Stimulated activated CD4-positive, alpha-beta T cell treated with anti-CD3 and anti-CD28 coated beads, Interleukin-1b, Interleukin-23, amount 100 ng/mL, for 48 hours (primary cell): ENCODE data around the gene ARL2BP.
"Not testable (repeated sequence)": the region's sequence is repeated elsewhere in the genome, so short reads cannot be mapped to it uniquely, and the experiment has no call there.

Source experiments
- DNase-seq: peaks from one replicate; pipeline ENCODE4 v3.0.0-alpha.2; 2020

Gene ARL2BP

DNA sequence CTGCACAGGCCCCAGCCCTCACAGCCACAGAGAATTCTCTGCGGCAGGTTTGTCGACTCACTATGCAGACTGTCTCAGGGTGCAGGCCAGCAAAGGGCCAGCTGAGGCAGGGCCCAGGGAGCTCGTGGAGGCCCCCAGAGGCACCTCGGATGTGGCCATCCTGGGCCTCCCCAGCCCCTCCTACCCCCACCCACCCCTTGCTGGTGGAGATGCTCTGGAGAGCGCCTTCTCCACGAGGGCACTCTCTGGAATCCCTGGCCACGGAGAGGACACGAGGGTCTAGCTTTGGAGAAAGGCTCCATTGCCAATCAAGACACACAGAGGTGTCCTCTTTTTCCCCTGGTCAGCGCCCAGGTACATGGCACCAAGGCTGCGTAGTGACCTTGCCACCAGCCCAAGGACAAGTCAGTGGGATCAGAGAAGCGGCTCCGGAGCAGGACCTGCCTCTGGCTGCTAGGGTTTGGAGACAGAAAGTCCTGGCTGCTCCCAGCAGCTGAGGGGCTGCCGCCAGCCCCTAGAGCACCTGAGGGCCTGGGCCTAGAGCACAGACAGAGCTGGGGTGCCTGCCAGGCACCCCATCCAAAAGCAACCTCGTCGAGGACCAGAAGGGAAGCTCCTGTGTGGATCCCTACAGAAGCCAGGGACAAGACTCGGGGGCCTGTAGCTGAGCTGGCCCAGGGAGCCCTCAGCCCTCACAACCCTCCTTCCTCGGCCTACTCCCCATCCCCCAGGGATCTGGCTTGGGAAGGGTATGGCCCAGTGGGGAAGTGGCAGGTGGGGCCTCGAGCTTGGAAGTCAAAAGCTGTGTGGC is 18.7 kb downstream of the ARL2BP start:
- DNase-seq, result no peak

DNA sequence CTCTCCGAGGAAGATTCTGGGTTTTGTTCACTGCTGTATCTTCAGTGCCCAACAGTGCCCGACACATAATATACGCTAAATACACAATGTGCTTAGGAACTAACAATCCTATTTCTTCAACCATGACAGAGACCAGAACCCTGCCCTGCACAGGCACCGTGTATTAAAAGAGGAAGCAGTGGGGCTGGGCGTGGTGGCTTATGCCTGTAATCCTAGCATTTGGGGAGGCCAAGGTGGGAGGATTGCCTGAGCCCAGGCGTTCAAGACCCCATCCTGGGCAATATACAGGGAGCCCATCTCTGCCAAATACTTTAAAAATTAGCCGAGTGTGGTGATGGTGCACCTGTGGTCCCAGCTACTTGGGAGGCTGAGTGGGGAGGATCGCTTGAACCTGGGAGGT is 19.3 kb downstream of the ARL2BP start:
- no peak for DNase-seq

DNA sequence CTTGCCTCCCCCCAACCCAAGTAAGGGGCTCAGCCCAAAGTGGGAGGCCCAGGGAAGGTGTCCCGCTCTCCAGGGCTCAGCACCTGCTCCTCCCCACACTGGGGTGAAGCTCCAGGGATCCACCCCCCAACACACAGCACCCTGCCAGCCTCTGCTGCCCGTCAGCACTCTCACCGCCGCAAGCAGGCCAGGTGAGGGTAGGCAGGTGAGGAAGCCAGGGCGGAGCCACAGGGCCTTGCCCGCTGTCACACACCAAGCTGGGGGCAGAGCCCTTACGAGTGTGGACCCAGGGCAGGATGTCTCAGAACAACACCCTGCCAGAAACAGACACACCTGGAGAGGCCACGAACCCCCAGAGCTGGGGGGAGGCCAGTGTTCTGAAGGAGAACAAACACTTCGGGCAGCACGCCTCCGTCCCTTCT is 19.9 kb downstream of the ARL2BP start:
- no peak for DNase-seq

DNA sequence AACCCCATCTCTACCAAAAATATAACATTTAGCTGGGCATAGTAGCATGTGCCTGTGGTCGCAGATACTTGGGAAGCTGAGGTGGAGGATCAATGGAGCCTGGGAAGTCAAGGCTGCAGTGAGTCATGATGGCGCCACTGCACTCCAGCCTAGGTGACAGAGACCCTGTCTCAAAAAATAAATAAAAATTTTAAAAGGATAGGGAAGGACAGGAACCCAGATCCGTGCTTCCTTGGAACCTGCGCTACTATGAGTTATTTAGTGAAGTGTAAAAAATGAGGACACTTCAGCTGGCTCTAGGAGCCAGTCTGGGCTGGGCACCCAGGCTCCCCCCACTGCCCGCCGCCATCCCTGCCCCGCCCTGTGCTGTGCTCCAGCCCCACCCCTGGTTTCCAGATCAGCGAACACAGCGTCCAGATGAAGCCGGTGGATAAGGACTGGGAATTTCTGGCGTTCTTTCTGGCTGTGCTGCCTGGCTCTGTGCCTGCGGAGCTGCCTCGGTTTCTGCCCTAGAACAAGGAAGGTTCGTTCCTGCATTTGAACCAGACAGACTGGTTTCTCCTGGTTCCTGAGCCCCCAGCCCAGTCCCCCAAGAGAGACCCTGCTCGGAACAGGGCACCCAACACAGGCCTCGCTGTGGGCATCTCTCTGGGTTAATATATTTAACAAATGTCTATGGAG is 20.9 kb downstream of the ARL2BP start:
- DNase-seq, result no peak

DNA sequence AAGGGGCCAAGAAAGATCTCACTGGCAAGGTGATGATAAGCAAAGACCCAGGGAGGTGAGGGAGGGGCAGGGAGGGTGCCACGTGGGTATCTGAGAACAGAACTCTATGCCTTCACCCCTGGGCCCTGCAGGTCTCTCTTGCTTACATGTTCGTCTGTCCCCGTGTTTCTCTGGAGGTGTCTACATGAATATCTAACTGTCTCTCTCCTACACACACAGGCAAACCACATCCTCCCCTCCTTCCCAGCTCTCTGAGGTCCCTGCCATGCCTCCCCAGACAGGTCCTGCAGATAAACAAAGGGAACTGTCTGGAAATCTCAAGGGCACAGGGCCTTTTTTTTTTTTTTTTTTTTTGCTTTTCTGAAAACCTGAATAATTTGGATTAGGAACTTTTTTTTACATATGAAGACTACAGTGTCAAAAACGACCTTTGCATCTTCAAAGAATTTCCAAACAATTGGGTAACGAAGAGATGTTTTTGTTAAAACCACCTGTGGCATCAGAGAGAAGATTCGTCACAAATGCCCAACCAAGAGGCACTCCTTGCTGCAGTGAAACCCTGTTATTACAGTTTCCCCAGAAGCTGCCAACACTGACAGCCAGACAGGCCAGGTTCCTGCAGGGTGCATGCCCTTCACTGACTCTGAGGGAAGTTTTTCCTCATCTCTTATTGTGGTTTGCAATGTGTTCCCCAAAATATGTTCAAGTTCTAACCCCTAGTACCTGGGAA is 21.6 kb downstream of the ARL2BP start:
- DNase-seq, result no peak

DNA sequence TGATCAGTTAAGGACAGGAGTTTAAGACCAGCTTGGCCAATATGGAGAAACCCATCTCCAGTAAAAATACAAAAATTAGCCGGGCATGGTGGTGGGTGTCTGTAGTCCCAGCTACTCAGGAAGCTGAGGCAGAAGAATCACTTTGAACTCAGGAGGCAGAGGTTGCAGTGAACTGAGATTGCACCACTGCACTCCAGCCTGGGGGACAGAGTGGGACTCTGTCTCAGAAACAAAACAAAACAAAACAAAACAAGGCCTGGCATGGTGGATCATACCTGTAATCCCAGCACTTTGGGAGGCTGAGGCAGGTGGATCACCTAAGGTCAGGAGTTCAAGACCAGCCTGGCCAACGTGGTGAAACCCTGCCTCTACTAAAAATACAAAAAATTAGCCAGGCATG is 22.3 kb downstream of the ARL2BP start:
- DNase-seq, result not testable (repeated sequence)

DNA sequence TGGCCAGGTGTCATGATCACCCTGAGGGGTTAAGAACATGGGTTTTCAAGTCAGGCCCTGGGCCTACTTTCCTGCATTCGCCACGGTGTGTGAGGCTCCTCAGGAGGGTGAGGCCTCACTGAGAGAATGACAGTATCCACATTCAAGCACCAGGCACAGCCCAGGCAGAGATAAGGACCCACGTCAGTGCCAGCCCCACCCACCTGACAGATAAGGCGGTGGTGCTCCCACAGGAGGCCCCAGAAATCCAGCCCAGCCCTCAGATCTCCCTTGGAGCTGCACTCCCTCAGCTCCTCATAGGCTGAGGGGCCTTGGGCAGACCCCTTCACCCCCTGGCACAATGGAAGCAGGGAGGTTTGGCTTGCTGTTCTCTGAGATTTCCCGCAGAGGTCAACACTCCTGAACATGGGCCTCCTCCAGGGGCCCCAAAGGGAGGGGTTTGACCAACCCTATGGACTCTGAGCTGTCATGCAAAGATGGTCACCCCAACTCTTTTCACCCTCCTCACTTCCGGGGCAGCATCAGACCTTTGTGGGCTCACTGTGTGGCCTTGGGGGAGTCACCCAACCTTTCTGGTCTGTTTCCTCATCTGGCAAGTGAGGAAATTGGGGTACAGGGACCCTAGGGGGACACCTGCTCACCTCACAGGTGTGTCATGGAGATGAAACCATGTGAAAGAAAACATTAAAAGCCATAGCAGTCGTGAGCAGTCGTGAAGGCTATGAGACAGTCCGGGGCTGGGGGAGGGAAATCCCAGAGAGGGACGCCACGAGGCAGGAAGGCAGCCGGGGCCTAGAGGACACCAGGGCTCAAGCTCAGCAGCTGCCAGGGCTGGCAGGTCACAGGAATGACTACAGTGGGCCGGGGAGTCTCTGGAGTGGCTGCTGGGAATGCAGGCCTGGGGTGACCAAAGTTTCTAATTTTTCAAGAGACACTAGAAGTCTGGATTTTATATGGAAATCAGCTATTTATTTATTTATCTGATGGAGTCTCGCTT is 24.0 kb downstream of the ARL2BP start:
- DNase-seq, result no peak

DNA sequence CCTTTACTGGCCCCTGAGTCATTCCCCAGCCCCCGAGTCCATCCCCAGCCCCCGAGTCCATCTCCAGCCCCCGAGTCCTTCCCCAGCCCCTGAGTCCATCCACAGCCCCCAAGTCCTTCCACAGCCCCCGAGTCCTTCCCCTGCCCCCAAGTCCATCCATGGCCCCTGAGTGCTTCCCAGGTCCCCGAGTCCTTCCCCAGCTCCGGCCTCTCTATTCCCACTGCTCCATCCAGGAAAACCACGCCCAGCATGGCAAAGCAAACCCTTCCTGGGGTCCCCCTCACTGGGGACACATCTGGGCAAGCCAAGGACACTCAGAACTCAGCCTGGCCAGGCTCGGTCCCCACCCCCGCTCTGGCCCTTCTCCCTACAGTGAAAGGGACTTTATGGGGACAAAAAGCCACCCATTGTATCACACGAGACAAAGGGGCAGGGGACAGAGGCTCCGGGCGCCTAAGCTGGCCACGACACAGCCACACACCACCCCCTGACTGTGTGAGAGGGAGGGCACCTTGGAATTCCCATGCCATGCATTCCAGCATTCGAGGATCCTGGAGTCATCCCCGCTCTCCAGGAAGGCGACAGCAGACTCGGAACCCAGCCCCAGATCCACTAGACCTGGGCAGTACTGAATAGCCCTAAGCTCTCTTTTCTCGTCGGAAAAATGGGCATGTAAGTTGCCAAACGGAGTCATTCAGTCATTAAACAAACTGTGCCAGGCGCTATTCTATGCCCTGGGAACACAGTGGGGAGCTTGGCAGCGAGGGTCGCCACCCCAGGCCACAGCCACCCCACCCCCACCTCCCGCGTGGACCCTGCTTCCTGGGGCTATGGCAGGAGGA is 25.4 kb downstream of the ARL2BP start:
- no peak for DNase-seq

DNA sequence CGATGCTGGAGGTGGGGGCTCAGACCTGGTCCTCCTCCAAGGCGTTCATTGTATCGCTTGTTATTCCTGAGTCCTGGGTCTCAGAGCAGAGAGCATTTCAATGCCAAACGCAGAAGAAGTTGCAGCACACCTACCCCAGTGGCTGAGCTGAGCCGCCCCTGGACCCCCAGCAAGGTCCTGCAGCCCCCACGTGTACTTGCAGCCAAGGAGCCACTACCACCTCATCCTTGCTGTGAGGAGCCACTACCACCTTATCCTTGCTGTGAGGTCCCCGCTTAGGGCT is 25.9 kb downstream of the ARL2BP start:
- DNase-seq, result no peak

DNA sequence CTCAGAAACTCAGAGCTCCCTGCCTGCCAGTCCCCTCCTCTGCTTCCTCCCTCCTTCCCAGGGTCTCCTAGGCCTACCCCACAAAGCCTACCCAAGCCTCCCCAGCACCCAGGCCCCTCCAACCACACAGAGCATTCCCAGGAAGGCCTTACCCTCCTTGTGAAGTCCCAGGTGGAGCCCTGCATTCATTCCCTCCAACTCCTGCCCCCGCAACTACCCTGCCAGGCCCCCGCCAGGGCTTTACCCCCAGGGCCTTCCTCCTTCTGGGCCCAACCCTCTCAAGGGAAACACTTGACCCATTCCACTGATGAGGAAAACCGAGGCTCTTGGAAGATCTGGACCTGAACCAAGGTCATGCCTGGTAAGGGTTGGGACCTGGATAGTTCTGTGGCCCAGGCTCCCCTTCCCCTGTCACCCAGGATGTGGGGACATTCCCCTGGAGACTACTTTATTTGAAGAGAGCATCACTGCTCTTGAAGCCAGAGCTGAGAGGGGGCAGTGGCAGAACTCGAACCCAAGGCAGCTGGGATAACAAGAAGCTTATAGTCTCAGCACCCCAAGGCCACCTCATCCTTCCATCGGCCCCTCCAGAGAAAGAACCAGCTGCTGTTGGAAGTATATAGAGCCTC is 26.9 kb downstream of the ARL2BP start:
- no peak for DNase-seq

DNA sequence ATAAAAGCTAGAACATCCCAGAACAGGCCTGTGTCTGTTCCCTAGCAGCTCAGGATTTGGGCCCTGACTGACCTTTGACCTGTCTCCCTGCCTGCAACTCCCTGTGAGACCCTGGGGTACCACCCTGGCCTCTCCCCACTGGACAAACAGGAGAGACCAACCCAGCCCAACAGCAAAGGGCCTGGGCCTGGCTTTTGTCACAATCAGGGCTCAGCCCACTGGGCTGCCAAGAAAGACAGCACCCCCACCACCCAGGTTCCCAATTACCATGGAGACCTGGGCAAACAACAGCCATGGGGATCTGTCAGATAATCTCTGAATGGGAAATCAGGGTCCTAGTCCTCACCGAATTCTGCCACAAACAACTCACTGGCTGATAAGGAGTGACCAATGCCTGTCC is 28.3 kb downstream of the ARL2BP start:
- no peak for DNase-seq

DNA sequence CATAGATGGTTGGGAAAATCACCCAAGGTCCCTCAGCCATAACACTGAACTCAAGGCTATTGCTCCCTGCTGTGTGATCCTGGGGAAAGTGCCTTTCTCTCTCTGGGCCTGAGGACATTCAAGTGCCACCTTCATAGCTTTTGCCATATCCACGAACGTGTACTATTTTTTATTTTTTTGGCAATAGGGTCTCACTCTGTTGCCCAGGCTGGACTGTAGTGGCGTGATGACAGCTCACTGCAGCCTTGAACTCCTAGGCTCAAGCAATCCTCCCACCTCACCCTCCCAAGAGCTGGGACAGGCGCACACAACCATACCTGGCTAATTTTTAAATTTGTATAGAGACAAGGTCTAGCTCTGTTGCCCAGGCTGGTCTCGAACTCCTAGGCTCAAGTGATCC is 28.8 kb downstream of the ARL2BP start:
- no peak for DNase-seq

DNA sequence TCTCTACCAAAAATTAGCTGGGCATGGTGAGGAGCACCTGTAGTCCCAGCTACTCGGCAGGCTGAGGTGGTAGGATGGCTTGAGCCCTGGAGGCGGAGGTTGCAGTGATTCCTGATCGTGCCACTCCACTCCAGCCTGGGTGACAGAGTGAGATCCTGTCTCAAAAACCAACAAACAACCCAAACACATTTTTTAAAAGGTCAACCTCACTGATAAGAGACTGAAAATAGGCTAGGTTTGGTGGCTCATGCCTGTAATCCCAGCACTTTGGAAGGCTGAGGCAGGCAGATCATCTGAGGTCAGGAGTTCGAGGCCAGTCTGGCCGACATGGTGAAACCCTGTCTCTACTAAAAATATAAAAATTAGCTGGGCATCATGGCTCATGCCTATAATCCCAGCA is 30.9 kb downstream of the ARL2BP start:
- DNase-seq, result not testable (repeated sequence)

DNA sequence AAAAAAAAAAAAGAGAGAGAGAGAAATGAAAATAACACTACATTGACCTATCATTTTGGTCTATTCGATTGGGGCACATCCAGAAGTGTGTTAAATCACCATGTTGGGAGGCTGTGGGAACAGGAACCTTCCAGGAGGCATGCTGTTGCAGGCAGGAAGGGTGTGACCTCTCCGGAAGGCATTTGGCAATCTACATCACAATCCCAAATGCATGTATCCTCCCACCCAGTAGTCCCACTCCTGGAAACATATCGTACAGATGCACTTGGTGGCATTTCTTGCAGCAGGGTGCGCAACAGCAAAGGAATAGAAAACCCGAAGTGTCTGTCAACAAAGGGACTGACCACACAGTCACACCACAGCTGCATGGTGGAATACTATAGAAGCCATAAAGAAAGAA is 31.5 kb downstream of the ARL2BP start:
- DNase-seq, result no peak

DNA sequence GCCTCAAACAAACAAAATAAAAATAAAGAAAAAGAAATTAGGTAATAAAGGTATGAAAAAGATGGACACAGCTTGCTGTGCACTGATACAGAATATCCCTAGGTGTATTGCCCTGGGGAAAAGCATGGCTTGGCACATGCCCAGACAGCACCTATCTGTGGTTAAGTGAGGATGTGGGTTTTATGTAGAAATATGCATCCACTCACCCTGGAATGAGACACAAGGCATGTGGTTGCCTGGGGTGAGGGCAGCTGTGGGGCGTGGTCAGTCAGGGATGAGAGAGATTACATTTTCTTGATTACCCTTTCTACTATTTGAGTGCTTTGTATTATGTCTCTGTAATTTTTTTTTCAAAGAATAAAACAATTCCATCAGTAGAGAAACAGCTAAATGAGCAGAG is 32.5 kb downstream of the ARL2BP start:
- DNase-seq, result peak; percentile 67

DNA sequence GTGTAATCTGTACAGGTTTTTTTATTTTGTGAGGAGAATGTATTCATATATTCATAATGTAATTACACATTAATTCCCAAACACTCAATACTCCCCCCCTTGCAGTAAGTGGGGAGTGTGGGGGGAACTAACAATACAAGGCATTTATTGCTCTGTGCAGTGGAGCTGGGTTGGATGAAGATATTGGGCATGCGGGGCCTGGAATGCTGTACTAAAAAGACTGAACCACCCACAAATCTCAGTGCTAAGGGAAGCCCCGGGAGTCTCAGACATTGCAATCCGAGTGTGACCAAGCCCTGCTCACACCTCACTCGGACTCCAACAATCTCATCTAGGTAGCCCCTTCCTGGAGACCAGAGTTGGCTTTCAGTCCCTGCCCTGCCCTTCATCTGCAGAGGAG is 33.4 kb downstream of the ARL2BP start:
- no peak for DNase-seq

DNA sequence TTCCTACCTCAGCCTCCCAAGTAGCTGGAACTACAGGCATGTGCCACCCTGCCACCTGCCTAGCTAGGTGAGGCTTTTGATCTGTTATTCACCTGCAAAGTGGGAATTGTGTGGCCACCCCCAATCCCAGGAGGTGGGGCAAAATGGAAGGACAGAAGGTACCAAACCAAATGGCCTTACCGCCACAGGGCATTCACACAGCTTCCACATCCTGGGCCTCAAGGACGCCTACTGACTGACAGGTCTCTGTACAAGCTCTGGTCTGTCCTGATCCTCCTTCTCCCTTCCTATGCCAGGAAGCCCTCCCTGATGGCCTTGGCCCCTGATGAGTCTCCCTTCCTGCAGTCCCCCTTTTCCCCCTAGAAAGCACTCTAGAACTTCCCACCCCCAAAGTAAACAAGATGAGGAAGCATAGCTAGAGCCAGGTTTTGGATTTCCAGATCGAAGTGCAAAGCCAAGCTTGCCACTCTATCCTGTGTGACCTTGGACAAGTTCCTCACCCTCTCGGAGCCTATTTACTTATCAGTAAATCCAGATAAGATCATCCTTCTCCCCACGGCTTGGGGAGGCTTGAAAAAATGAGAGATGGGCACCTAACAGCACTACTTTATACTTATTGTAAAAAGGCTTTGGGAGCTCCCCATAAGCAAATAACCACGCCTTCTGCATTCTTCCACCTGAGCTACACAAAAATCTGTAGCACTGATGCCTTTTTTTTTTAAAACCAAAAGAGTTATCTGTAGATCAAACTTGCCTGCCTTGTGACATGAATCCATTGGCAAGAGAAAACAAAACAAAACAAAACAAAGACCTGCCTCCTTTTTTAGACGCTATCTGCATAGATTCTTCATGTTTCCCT is 35.0 kb downstream of the ARL2BP start:
- DNase-seq, result no peak

DNA sequence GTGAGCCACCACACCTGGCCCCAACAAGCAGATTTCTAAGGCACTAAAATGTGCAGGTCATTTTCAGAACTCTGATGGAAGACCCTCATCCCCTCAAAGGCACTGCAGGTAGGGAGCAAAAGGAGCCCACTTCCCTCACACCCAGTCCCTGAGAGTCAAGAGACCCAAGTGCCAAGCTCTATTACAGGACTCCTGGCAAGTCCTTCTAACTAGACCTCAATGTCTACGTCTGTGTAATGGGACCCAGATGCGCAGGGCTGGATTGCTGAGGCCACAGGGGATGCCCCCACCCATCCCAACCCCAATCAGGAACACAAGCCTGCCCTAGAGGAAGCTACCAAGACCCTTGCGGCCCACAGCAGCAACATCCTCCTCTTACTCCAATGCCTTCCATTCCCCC is 36.7 kb downstream of the ARL2BP start:
- DNase-seq, result no peak

DNA sequence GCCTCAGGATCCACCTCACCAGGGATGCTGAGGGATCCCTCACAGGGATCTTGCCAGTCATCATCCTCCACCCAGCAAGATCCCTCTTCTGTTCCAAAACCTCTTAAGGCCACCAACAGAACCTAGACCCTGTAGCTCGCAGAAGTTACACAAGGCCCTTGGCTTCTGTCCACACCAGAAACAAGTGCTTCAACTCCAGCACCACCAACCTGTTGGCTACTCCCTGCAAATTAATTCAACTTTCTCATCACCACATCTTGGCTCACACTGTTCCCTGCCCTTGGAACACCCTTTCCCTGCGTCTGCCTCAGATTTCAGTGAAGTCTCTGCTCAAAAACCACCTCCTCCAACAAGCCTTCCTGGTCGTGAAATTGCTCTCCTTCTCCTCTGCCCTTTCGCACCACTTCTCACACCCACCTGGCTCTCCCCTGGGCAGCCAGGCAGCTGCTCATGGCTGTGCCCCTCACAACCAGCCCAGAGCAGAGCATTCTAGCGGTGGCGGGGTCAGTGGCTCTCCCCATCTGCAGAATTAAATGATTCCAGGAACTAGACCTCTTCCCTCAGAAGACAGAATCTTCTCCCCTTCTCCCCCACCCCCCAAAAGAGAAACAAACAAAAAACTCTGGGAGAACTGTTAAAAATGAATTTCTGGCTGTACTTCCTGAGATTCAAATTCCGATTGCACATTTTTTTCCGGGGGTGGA is 37.6 kb downstream of the ARL2BP start:
- no peak for DNase-seq
